Thyroid gland (tissue), 4 donors: ENCODE results near the gene RSRC2. TPM values are rescaled to one million over a fixed set of nuclear protein-coding genes. Genes with fewer than 3 reads are reported as not detected.

Experiments used
- DNase-seq, 2 donors: peaks; one replicate each; pipeline ENCODE4 v3.0.0-alpha.2; 2019
- H3K27ac ChIP-seq, 3 donors: fragments of 200-600 bp; sonication (generic); 1 replicate in 2 of 3; 2 replicates in 1 of 3; pipeline ENCODE4 v1.5.1; 2016 to 2019; ENCODE audit warnings: mild to moderate bottlenecking in 1 of 3, moderate library complexity in 1 of 3
- H3K27me3 ChIP-seq: fragments of 200-600 bp; sonication (generic); one replicate; pipeline ENCODE4 v1.5.1; 2019
- H3K36me3 ChIP-seq, 2 donors: fragments of 200-600 bp; sonication (generic); one replicate each; pipeline ENCODE4 v1.5.1; 2016 to 2019
- H3K4me1 ChIP-seq, 2 donors: fragments of 200-600 bp; sonication (generic); one replicate each; pipeline ENCODE4 v1.5.1; 2017 to 2019
- H3K4me3 ChIP-seq, 3 donors: fragments of 200-600 bp; sonication (generic); replicated peaks in 1 of 3; 1 replicate in 2 of 3; 2 replicates in 1 of 3; pipeline ENCODE4 v1.5.1; 2016; ENCODE audit warnings: mild to moderate bottlenecking in 1 of 3
- H3K9me3 ChIP-seq: fragments of 200-600 bp; sonication (generic); one replicate; pipeline ENCODE4 v1.5.1; 2017
- CTCF ChIP-seq, 6 experiments: fragments of 200-600 bp in 3 of 6; fragments of 450-650 bp in 3 of 6; sonication (generic) in 3 of 6; IDR thresholded peaks; one replicate each; pipeline ENCODE4 v1.5.1; 2016 to 2019; ENCODE audit warnings: antibody characterized with exemption in 6 of 6, mild to moderate bottlenecking in 2 of 6, inconsistent platforms in 1 of 6, moderate library complexity in 1 of 6
- POLR2A ChIP-seq, 2 donors: fragments of 450-650 bp; IDR thresholded peaks; one replicate each; pipeline ENCODE4 v1.6.1; 2017; ENCODE audit warnings: antibody characterized with exemption in 2 of 2, mild to moderate bottlenecking in 2 of 2, moderate library complexity in 1 of 2
- WGBS, 2 donors: methylation state at CpG; one replicate each; pipeline ENCODE4 v1.1.5; 2017; 5-methylcytosine and 5-hydroxymethylcytosine counted together
- intact Hi-C: fragments of 100-400 bp; cut with DNase I; formaldehyde crosslinking; loops from one replicate; pipeline ENCODE4 v1.15.1; 2023
- total RNA-seq, 4 donors: library from RNA; depleted of rRNA; stranded (reverse); fragments of >200 nt; gene quantifications; one replicate each; pipeline ENCODE4 v1.2.3, GENCODE V29; 2016

RSRC2 gene
- total RNA-seq, 4 donors from 2014 or later: 70.4 to 93.2 (median 87.5) TPM

GRCh38 chr12:122563361-122563760, 36.6 kb upstream of the RSRC2 start:
- intact Hi-C loops: no loop called here
- Histone ChIP-seq H3K27ac (no peak overlapping the region), H3K4me3 (no peak overlapping the region), H3K27me3 (no peaks in the 10 kb centered on the region), H3K36me3 (no peaks in the 10 kb centered on the region), H3K9me3 (no peaks in the 10 kb centered on the region), H3K4me1 (no peaks in the 10 kb centered on the region)
- WGBS, 2 donors: 85 to 96% methylated on average over 4 of the region's 4 CpGs
- DNase-seq: no peak
- TF ChIP-seq POLR2A (IDR thresholded peaks at IDR 0.05) (no peak), CTCF (IDR thresholded peaks at IDR 0.05) (no peak)

DNA sequence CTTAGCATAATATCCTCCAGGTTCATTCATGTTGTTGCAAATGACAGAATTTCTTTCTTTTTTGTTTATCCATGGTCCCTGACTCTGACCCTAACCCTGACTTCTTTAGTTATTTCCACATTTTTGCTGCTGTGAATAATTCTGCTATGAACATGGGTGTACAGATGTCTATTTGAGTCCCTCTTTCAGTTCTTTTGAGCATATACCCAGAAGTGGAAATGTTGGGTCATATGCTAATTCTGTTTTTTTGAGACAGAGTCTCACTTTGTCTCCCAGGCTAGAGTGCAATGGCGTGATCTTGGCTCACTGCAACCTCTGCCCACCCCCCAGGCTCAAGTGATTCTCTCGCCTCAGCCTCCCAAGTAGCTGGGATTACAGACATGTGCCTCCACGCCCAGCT, 33.4 kb upstream of the RSRC2 start:
- Histone ChIP-seq H3K4me1 (no peaks in the 10 kb centered on the region), H3K4me3 (no peak overlapping the region), H3K36me3 (no peaks in the 10 kb centered on the region), H3K27me3 (no peaks in the 10 kb centered on the region), H3K9me3 (no peaks in the 10 kb centered on the region), H3K27ac (no peak overlapping the region)
- no peak for DNase-seq
- intact Hi-C loops: no loop called here
- TF ChIP-seq CTCF (IDR thresholded peaks at IDR 0.05) (no peak), POLR2A (IDR thresholded peaks at IDR 0.05) (no peak)
- WGBS, 2 donors: 94 to 96% methylated on average over 3 of the region's 3 CpGs

GRCh38 chr12:122558745-122559641, 32.3 kb upstream of the RSRC2 start:
- no peak overlapping the region for H3K27ac ChIP-seq
- no peaks in the 10 kb centered on the region for H3K27me3 ChIP-seq
- H3K36me3 ChIP-seq: no peaks in the 10 kb centered on the region
- no peak for DNase-seq
- 96 to 97% methylated on average over 16 of the region's 16 CpGs for WGBS, 2 donors
- no peak for TF ChIP-seq POLR2A (IDR thresholded peaks at IDR 0.05)
- no peak for TF ChIP-seq CTCF (IDR thresholded peaks at IDR 0.05)
- no peak overlapping the region for H3K4me3 ChIP-seq
- intact Hi-C loops: no loop called here
- no peaks in the 10 kb centered on the region for H3K9me3 ChIP-seq
- no peaks in the 10 kb centered on the region for H3K4me1 ChIP-seq

GRCh38 chr12:122547330-122547729, 20.6 kb upstream of the RSRC2 start:
- TF ChIP-seq POLR2A (IDR thresholded peaks at IDR 0.05) (no peak), CTCF (IDR thresholded peaks at IDR 0.05) (no peak)
- DNase-seq: no peak
- intact Hi-C loops: no loop called here
- Histone ChIP-seq H3K9me3 (no peaks in the 10 kb centered on the region), H3K36me3 (peaks cover 0 to 5% of the 10 kb centered on the region in 2 donors), H3K4me3 (no peak overlapping the region), H3K4me1 (no peaks in the 10 kb centered on the region), H3K27ac (no peak overlapping the region), H3K27me3 (no peaks in the 10 kb centered on the region)
- 92 to 93% methylated on average over 5 of the region's 5 CpGs for WGBS, 2 donors

DNA sequence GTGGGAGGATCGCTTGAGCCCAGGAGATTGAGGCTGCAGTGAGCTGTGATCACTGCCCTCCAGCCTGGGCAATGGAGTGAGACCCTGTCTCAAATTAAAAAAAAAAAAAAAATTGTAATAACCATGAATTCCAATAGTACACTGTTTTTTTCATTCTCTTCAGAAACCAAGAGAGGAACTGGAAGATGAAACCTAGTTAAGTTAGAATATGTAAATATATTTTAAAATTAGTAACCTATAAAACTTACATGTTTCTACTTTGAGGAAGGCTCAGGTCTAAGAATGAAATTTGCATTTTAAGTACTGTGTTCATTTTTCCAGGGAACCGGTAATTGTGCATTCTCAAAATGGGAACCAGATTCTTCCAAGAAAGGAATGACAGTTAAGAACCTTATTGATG, 19.1 kb upstream of the RSRC2 start:
- Histone ChIP-seq H3K27ac (no peak overlapping the region), H3K4me3 (no peak overlapping the region), H3K9me3 (no peaks in the 10 kb centered on the region), H3K36me3 (peaks cover 0 to 5% of the 10 kb centered on the region in 2 donors), H3K4me1 (no peaks in the 10 kb centered on the region), H3K27me3 (no peaks in the 10 kb centered on the region)
- TF ChIP-seq CTCF (IDR thresholded peaks at IDR 0.05) (no peak), POLR2A (IDR thresholded peaks at IDR 0.05) (no peak)
- intact Hi-C loops: no loop called here
- WGBS, 2 donors: 97 to 99% methylated on average over 2 of the region's 2 CpGs
- no peak for DNase-seq
